MM.1S (cell line): ENCODE measurements around the gene PLAA.

Experiments
- DNase-seq: peaks from one replicate; pipeline ENCODE4 v3.0.0-alpha.2; 2015
- H2AFZ ChIP-seq: fragments of 300-600 bp; sonication (generic); 2 replicates; pipeline ENCODE4 v1.6.0; 2016; ENCODE audit warnings: antibody characterized with exemption, low read length
- H3F3A ChIP-seq: fragments of 300-600 bp; sonication (generic); 2 replicates; pipeline ENCODE4 v1.6.1; 2016; ENCODE audit warnings: mild to moderate bottlenecking, antibody characterized with exemption, low read length, moderate library complexity, mixed read lengths; ENCODE audit not compliant: insufficient read depth
- H3K27ac ChIP-seq: fragments of 300-600 bp; sonication (generic); 2 replicates; pipeline ENCODE4 v1.5.1; 2016; ENCODE audit warnings: mild to moderate bottlenecking, low read length
- H3K27me3 ChIP-seq: fragments of 300-600 bp; sonication (generic); replicated peaks from 2 replicates; pipeline ENCODE4 v1.6.0; 2016; ENCODE audit warnings: low read length; ENCODE audit not compliant: insufficient read depth
- H3K36me3 ChIP-seq: fragments of 300-600 bp; sonication (generic); replicated peaks from 2 replicates; pipeline ENCODE4 v1.6.1; 2016; ENCODE audit warnings: mild to moderate bottlenecking, low read length, mixed read lengths; ENCODE audit not compliant: insufficient read depth
- H3K4me1 ChIP-seq: fragments of 300-600 bp; sonication (generic); 2 replicates; pipeline ENCODE4 v1.6.1; 2016; ENCODE audit warnings: low read length, mixed read lengths
- H3K4me2 ChIP-seq: fragments of 300-600 bp; sonication (generic); 2 replicates; pipeline ENCODE4 v1.6.0; 2016; ENCODE audit warnings: low read depth, low read length
- H3K4me3 ChIP-seq: fragments of 300-600 bp; sonication (generic); 2 replicates; pipeline ENCODE4 v1.5.1; 2016; ENCODE audit warnings: low read length, mixed read lengths
- H3K79me2 ChIP-seq: fragments of 300-600 bp; sonication (generic); 2 replicates; pipeline ENCODE4 v1.6.1; 2016; ENCODE audit warnings: mixed run types, low read length, mixed read lengths
- H3K9ac ChIP-seq: fragments of 300-600 bp; sonication (generic); 2 replicates; pipeline ENCODE4 v1.6.1; 2016; ENCODE audit warnings: low read length, mixed read lengths
- H3K9me2 ChIP-seq: fragments of 300-600 bp; sonication (generic); replicated peaks from 2 replicates; pipeline ENCODE4 v1.6.1; 2016; ENCODE audit warnings: mild to moderate bottlenecking, low read length, mixed read lengths; ENCODE audit not compliant: insufficient read depth
- H3K9me3 ChIP-seq: fragments of 300-600 bp; sonication (generic); replicated peaks from 2 replicates; pipeline ENCODE4 v1.6.1; 2016; ENCODE audit warnings: mild to moderate bottlenecking, low read length, mixed read lengths; ENCODE audit not compliant: insufficient read depth
- H4K20me1 ChIP-seq: fragments of 300-600 bp; sonication (generic); 2 replicates; pipeline ENCODE4 v1.6.1; 2016; ENCODE audit warnings: mild to moderate bottlenecking, low read length, moderate library complexity, mixed read lengths; ENCODE audit not compliant: insufficient read depth
- EZH2 ChIP-seq: fragments of 300-600 bp; sonication (generic); optimal IDR thresholded peaks from 2 replicates; pipeline ENCODE3; 2017; ENCODE audit warnings: low read depth, mild to moderate bottlenecking, antibody characterized with exemption, low read length, mixed read lengths
- EZH2phosphoT487 ChIP-seq: fragments of 300-600 bp; sonication (generic); IDR thresholded peaks from 2 replicates; pipeline ENCODE4 v1.6.1; 2018; ENCODE audit warnings: antibody characterized with exemption, low read length
- TF ChIP-seq, protein P1 (sequence below): fragments of 300-600 bp; sonication (generic); IDR thresholded peaks from 2 replicates; pipeline ENCODE4 v1.5.1; 2016; ENCODE audit warnings: antibody characterized with exemption, low read length, mixed read lengths

Gene PLAA

DNA sequence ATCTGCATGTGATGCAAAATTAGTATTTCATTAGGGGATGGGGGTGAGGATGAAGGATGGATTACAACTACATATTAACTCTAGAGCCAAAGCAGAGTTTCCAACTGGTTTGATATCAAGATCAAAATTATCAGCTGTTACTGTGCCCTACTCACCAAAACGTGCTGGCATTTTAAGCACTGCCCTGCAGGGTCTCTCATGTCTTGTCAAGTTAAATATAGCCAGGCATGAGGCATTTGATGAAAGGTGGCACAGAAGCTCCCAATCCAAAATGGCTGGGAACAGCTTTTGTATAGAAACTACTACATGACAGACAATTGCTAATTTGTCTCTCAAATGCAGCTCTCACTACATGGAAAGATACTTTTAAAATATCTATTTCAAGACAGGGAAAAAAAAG is 27.3 kb downstream of the PLAA start:
- no peaks in the 10 kb centered on the region for H3K9me2 ChIP-seq
- no peaks in the 10 kb centered on the region for H4K20me1 ChIP-seq
- no peaks in the 10 kb centered on the region for H3K79me2 ChIP-seq
- no peak overlapping the region for H2AFZ ChIP-seq
- H3K4me1 ChIP-seq = no peaks in the 10 kb centered on the region
- no peak overlapping the region for H3K27ac ChIP-seq
- no peaks in the 10 kb centered on the region for H3K9me3 ChIP-seq
- H3K27me3 ChIP-seq = no peaks in the 10 kb centered on the region
- no peak for TF ChIP-seq EZH2phosphoT487
- no peak for TF ChIP-seq EZH2
- TF ChIP-seq, protein P1, sequence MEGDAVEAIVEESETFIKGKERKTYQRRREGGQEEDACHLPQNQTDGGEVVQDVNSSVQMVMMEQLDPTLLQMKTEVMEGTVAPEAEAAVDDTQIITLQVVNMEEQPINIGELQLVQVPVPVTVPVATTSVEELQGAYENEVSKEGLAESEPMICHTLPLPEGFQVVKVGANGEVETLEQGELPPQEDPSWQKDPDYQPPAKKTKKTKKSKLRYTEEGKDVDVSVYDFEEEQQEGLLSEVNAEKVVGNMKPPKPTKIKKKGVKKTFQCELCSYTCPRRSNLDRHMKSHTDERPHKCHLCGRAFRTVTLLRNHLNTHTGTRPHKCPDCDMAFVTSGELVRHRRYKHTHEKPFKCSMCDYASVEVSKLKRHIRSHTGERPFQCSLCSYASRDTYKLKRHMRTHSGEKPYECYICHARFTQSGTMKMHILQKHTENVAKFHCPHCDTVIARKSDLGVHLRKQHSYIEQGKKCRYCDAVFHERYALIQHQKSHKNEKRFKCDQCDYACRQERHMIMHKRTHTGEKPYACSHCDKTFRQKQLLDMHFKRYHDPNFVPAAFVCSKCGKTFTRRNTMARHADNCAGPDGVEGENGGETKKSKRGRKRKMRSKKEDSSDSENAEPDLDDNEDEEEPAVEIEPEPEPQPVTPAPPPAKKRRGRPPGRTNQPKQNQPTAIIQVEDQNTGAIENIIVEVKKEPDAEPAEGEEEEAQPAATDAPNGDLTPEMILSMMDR = no peak
- no peak overlapping the region for H3K4me2 ChIP-seq
- DNase-seq = no peak
- H3F3A ChIP-seq = no peaks in the 10 kb centered on the region; the same call in 1 of the 2 replicates
- H3K9ac ChIP-seq = no peak overlapping the region
- no peaks in the 10 kb centered on the region for H3K36me3 ChIP-seq
- no peak overlapping the region for H3K4me3 ChIP-seq

DNA sequence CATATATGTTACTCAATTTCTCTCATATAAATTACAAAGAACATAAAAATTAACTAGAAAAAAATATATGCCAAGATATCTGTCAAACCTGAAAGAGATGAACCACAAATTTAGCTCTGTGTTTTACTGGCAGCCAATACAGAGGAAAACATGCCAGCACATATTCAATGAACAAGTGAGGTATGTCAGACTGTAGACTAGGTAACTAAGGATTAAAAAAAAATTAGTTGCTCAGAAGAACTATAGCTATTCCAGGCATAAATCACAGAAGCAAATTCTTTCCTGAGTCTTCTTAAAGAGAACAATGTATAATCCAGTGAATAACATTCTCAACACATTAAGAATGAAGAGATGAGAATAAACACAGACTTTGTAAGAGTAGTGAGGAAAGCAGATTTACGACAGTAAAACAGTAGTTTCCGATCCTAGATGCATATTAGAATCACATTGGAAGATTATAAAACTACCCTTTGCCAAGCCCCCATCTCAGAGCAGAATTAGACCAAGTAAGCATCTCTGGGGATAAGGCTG is 33.8 kb downstream of the PLAA start:
- H3K9me3 ChIP-seq = no peaks in the 10 kb centered on the region
- TF ChIP-seq, protein P1 = no peak
- TF ChIP-seq EZH2phosphoT487 (no peak), EZH2 (no peak)
- H3K9me2 ChIP-seq = no peaks in the 10 kb centered on the region
- no peaks in the 10 kb centered on the region for H3K4me1 ChIP-seq
- no peak overlapping the region for H3K4me2 ChIP-seq
- H3F3A ChIP-seq = no peaks in the 10 kb centered on the region; the same call in 1 of the 2 replicates
- H3K27ac ChIP-seq = no peak overlapping the region
- no peak for DNase-seq
- H3K27me3 ChIP-seq = no peaks in the 10 kb centered on the region
- no peaks in the 10 kb centered on the region for H3K79me2 ChIP-seq
- H2AFZ ChIP-seq = no peak overlapping the region
- H3K4me3 ChIP-seq = no peak overlapping the region
- H3K9ac ChIP-seq = no peak overlapping the region
- H4K20me1 ChIP-seq = no peaks in the 10 kb centered on the region
- no peaks in the 10 kb centered on the region for H3K36me3 ChIP-seq

DNA sequence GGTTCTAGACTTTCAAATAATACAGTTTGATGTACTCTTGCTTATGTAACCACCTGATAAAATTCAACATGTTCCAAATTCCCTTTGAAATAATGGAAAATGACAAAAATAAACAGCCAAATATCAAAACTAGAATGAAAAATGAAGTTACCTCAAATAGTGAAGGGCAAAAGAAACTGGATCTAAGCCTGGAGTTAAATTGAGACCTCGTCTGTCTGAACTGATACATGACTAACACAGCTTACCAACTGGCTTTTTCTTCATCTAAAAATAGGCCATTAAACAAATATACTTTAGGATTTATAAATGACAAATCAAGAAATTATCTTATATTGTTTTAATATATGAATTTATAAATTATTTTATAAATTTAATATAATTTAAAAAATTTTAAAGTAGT is 42.4 kb downstream of the PLAA start:
- no peak overlapping the region for H3K9ac ChIP-seq
- H3K79me2 ChIP-seq = no peaks in the 10 kb centered on the region
- H3F3A ChIP-seq = no peaks in the 10 kb centered on the region
- no peaks in the 10 kb centered on the region for H3K9me3 ChIP-seq
- H2AFZ ChIP-seq = no peak overlapping the region
- H4K20me1 ChIP-seq = no peaks in the 10 kb centered on the region
- H3K36me3 ChIP-seq = no peaks in the 10 kb centered on the region
- no peaks in the 10 kb centered on the region for H3K27me3 ChIP-seq
- no peak overlapping the region for H3K27ac ChIP-seq
- H3K9me2 ChIP-seq = no peaks in the 10 kb centered on the region
- TF ChIP-seq EZH2phosphoT487 (no peak), EZH2 (no peak)
- TF ChIP-seq, protein P1 = no peak
- no peak overlapping the region for H3K4me2 ChIP-seq
- no peaks in the 10 kb centered on the region for H3K4me1 ChIP-seq
- no peak overlapping the region for H3K4me3 ChIP-seq
- no peak for DNase-seq
